IMR-90 (cell line): ENCODE measurements around the gene FAM216B. TPM values are rescaled to one million over a fixed set of nuclear protein-coding genes. Genes with fewer than 3 reads are reported as not detected.

Experiments
- ATAC-seq: fragments of 200-7000 bp; cut with Tn5 transposase; 2 replicates; pipeline ENCODE4 v1.9.1; 2020; ENCODE audit warnings: low read depth, mild to moderate bottlenecking, moderate library complexity
- BruUV-seq: library from RNA; stranded (reverse); fragments of 400-500 nt; replicated peaks from 2 replicates; lab custom pipeline; 2021; lab: Mats Ljungman, UMichigan
- CTCF ChIA-PET: fragments of 300-600 bp; formaldehyde crosslinking; extraction: SDS; loops from one replicate; lab custom pipeline; 2021; ENCODE audit warnings: antibody characterized with exemption; lab: Yijun Ruan, JAX
- POLR2A ChIA-PET: fragments of 300-600 bp; sonication (Branson Sonifier 250); formaldehyde crosslinking; loops from one replicate; lab custom pipeline; 2022; ENCODE audit warnings: antibody characterized with exemption; ENCODE audit not compliant: unreplicated experiment; lab: Charles Lee
- DNase-seq: peaks from one replicate; pipeline ENCODE4 v3.0.0; 2013
- H2AFZ ChIP-seq: replicated peaks from 2 replicates; pipeline ENCODE3; 2013; ENCODE audit warnings: low read length, mild to moderate bottlenecking; ENCODE audit not compliant: poor library complexity
- H2AK5ac ChIP-seq: 2 replicates; pipeline ENCODE4 v1.6.1; 2013; ENCODE audit warnings: low read depth, low read length, inconsistent platforms
- H2AK9ac ChIP-seq: replicated peaks from 2 replicates; pipeline ENCODE3; 2013; ENCODE audit warnings: mild to moderate bottlenecking, low read depth, low read length, moderate library complexity; ENCODE audit not compliant: poor library complexity
- H2BK120ac ChIP-seq: 2 replicates; pipeline ENCODE4 v1.6.1; 2013; ENCODE audit warnings: low read depth, low read length, inconsistent platforms
- H2BK15ac ChIP-seq: 3 replicates; pipeline ENCODE4 v1.6.1; 2013; ENCODE audit warnings: low read depth, low read length, inconsistent platforms
- H2BK20ac ChIP-seq: 2 replicates; pipeline ENCODE4 v1.6.1; 2013; ENCODE audit warnings: low read depth, mild to moderate bottlenecking, inconsistent platforms, low read length, moderate library complexity
- H2BK5ac ChIP-seq: 2 replicates; pipeline ENCODE4 v1.6.1; 2013; ENCODE audit warnings: mild to moderate bottlenecking, low read depth, low read length, inconsistent platforms; ENCODE audit not compliant: poor library complexity, severe bottlenecking
- H3K14ac ChIP-seq: replicated peaks from 2 replicates; pipeline ENCODE4 v1.6.1; 2013; ENCODE audit warnings: low read depth, low read length, inconsistent platforms
- H3K18ac ChIP-seq: 2 replicates; pipeline ENCODE4 v1.6.1; 2013; ENCODE audit warnings: low read depth, low read length, control low read depth
- H3K23ac ChIP-seq: 2 replicates; pipeline ENCODE4 v1.6.1; 2013; ENCODE audit warnings: low read depth, low read length, inconsistent platforms
- H3K27ac ChIP-seq: 2 replicates; pipeline ENCODE4 v1.5.1; 2013; ENCODE audit warnings: mild to moderate bottlenecking, control low read depth, low read length; ENCODE audit not compliant: insufficient read depth
- H3K27me3 ChIP-seq: 2 replicates; pipeline ENCODE4 v1.6.1; 2013; ENCODE audit warnings: low read length; ENCODE audit not compliant: control insufficient read depth, insufficient read depth
- H3K36me3 ChIP-seq: 2 replicates; pipeline ENCODE4 v1.6.1; 2013; ENCODE audit warnings: low read length, mixed read lengths; ENCODE audit not compliant: control insufficient read depth, insufficient read depth
- H3K4ac ChIP-seq: 2 replicates; pipeline ENCODE4 v1.6.1; 2013; ENCODE audit warnings: low read depth, low read length, inconsistent platforms
- H3K4me1 ChIP-seq: 2 replicates; pipeline ENCODE4 v1.6.1; 2013; ENCODE audit warnings: low read length, mixed read lengths; ENCODE audit not compliant: control insufficient read depth, insufficient read depth
- H3K4me2 ChIP-seq: 2 replicates; pipeline ENCODE4 v1.6.1; 2013; ENCODE audit warnings: low read depth, mild to moderate bottlenecking, control low read depth, low read length, moderate library complexity
- H3K4me3 ChIP-seq: 2 replicates; pipeline ENCODE4 v1.5.1; 2013; ENCODE audit warnings: low read depth, mild to moderate bottlenecking, control low read depth, low read length, moderate library complexity; ENCODE audit not compliant: insufficient read depth
- H3K56ac ChIP-seq: 2 replicates; pipeline ENCODE4 v1.6.1; 2013; ENCODE audit warnings: low read length, inconsistent platforms; ENCODE audit not compliant: insufficient read depth; ENCODE audit errors: extremely low read depth
- H3K79me1 ChIP-seq, 2 experiments: 2 replicates each; pipeline ENCODE4 v1.6.1; 2013; ENCODE audit warnings: low read length in 2 of 2, inconsistent platforms in 1 of 2, low read depth in 1 of 2
- H3K9ac ChIP-seq: 2 replicates; pipeline ENCODE4 v1.6.1; 2013; ENCODE audit warnings: low read depth, low read length, control low read depth
- H3K9me1 ChIP-seq: 2 replicates; pipeline ENCODE4 v1.6.1; 2013; ENCODE audit warnings: low read length, inconsistent platforms; ENCODE audit not compliant: insufficient read depth
- H3K9me3 ChIP-seq: 2 replicates; pipeline ENCODE4 v1.6.1; 2013; ENCODE audit warnings: low read length; ENCODE audit not compliant: control insufficient read depth, insufficient read depth
- H4K20me1 ChIP-seq: 2 replicates; pipeline ENCODE4 v1.6.1; 2013; ENCODE audit warnings: low read length, inconsistent platforms; ENCODE audit not compliant: insufficient read depth
- H4K5ac ChIP-seq: 2 replicates; pipeline ENCODE4 v1.6.1; 2013; ENCODE audit warnings: mild to moderate bottlenecking, low read depth, low read length, control low read depth
- H4K8ac ChIP-seq, 2 experiments: 2 replicates each; pipeline ENCODE4 v1.6.1; 2013; ENCODE audit warnings: low read depth in 2 of 2, low read length in 2 of 2, control low read depth in 1 of 2, inconsistent platforms in 1 of 2
- H4K91ac ChIP-seq: 2 replicates; pipeline ENCODE4 v1.6.1; 2013; ENCODE audit warnings: low read depth, low read length, inconsistent platforms; ENCODE audit not compliant: insufficient read depth
- BHLHE40 ChIP-seq: fragments of 150-350 bp; IDR thresholded peaks from 2 replicates; pipeline ENCODE4 v1.6.1; 2016; ENCODE audit warnings: mild to moderate bottlenecking, low read depth, low read length
- CEBPB ChIP-seq: IDR thresholded peaks from 2 replicates; pipeline ENCODE4 v1.6.1; 2012; ENCODE audit warnings: low read depth, low read length, improper control_type of control experiment
- FOS ChIP-seq: fragments of 150-350 bp; IDR thresholded peaks from 2 replicates; pipeline ENCODE4 v1.6.1; 2016; ENCODE audit warnings: low read depth, low read length
- MAFK ChIP-seq: IDR thresholded peaks from 2 replicates; pipeline ENCODE4 v1.6.1; 2012; ENCODE audit warnings: low read depth, low read length, improper control_type of control experiment
- MAZ ChIP-seq: IDR thresholded peaks from 2 replicates; pipeline ENCODE4 v1.6.1; 2012; ENCODE audit warnings: low read depth, mild to moderate bottlenecking, low read length, improper control_type of control experiment, moderate library complexity, borderline replicate concordance
- NFE2L2 ChIP-seq: fragments of 150-350 bp; IDR thresholded peaks from 2 replicates; pipeline ENCODE4 v1.6.1; 2016; ENCODE audit warnings: low read depth, mild to moderate bottlenecking, low read length
- RCOR1 ChIP-seq: IDR thresholded peaks from 2 replicates; pipeline ENCODE4 v1.6.1; 2012; ENCODE audit warnings: mild to moderate bottlenecking, low read length, improper control_type of control experiment; ENCODE audit not compliant: insufficient replicate concordance
- SMC3 ChIP-seq: fragments of 150-350 bp; IDR thresholded peaks from 2 replicates; pipeline ENCODE4 v1.6.1; 2016; ENCODE audit warnings: low read depth, mild to moderate bottlenecking, antibody characterized with exemption, low read length, moderate library complexity
- dilution Hi-C: fragments of 300-500 bp; cut with HindIII; formaldehyde crosslinking; loops from one replicate; pipeline ENCODE4 v1.14.3; 2018; ENCODE audit warnings: low sequenced_read_pairs; ENCODE audit not compliant: unreplicated experiment
- in situ Hi-C: fragments of 300-500 bp; cut with MboI; formaldehyde crosslinking; loops from 3 replicates; pipeline ENCODE4 v1.14.3; 2019; ENCODE audit warnings: low sequenced_read_pairs, inconsistent platforms, mixed read lengths
- intact Hi-C: fragments of 100-400 bp; cut with micrococcal nuclease; formaldehyde crosslinking; loops from 2 replicates; pipeline ENCODE4 v1.10.0; 2022
- polyA plus RNA-seq, 3 experiments: library from polyadenylated mRNA; depleted of rRNA; stranded (reverse); fragments of >200 nt; gene quantifications; 2 replicates each; pipeline ENCODE4 v1.2.3, GENCODE V29; 2012; ENCODE audit warnings: low replicate concordance in 1 of 3
- total RNA-seq: library from RNA; depleted of rRNA; stranded (reverse); fragments of >200 nt; gene quantifications from 2 replicates; pipeline ENCODE4 v1.2.3, GENCODE V29; 2012
- TF ChIP-seq, protein P1 (sequence below): fragments of 150-350 bp; IDR thresholded peaks from 2 replicates; pipeline ENCODE4 v1.6.1; 2016; ENCODE audit warnings: low read depth, mild to moderate bottlenecking, low read length, moderate library complexity, borderline replicate concordance

FAM216B gene
- total and polyA plus RNA-seq, 2 of the 4 experiments (the other 2 are of a cell fraction) = not detected

DNA sequence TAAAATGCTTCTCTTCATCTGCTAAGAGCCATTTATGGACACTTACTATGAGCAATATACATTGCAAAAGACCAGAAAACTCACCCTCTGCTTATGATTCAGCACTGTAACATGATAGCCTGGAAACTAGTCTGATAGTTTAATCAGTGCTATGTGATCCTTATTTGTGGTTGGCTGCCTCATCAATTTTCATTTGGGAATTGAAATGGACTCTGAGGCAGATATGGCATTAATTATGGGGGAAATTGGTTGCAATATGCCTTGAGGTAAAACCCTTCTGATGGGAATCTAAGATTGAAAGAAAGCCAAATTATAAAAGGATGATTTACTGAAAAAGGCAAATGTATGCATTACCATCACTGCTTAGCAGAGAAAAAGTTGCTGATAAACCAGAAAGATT lies 33.5 kb downstream of the FAM216B start:
- ATAC-seq = peak; percentile 93
- H3K9me1 ChIP-seq = peaks cover 6% of the 10 kb centered on the region; the same call in 1 of the 2 replicates
- in situ Hi-C loops = no loop called here

More for the DNA sequence above, 33.5 kb downstream of the FAM216B start:
- Histone ChIP-seq H3K56ac (no peak overlapping the region), H3K27ac (no peak overlapping the region), H3K79me1 (no peaks in the 10 kb centered on the region), H3K4ac (no peak overlapping the region; the same call in 1 of the 2 replicates), H2BK20ac (0 out of 2 replicates have a peak overlapping the region, but pooled peaks have one; percentile 1), H4K91ac (no peak overlapping the region), H3K18ac (no peak overlapping the region), H4K5ac (no peak overlapping the region), H4K20me1 (no peaks in the 10 kb centered on the region), H3K9me3 (no peaks in the 10 kb centered on the region), H3K9ac (no peak overlapping the region), H4K8ac (no peak overlapping the region), H3K23ac (no peak overlapping the region), H3K4me1 (peaks cover 14% of the 10 kb centered on the region), H2AFZ (no peak overlapping the region), H2BK120ac (no peak overlapping the region), H3K36me3 (no peaks in the 10 kb centered on the region), H3K4me3 (no peak overlapping the region), H2AK5ac (no peak overlapping the region), H3K27me3 (no peaks in the 10 kb centered on the region), H2BK15ac (no peak overlapping the region), H2AK9ac (no peak overlapping the region), H3K14ac (no peak overlapping the region), H2BK5ac (peak overlapping the region; percentile 16), H3K4me2 (peak overlapping the region; percentile 67; the same call in 1 of the 2 replicates)
- ChIA-PET POLR2A (no interaction called here), CTCF (no interaction called here)
- TF ChIP-seq FOS (peak; percentile 93), RCOR1 (no peak), MAZ (no peak), SMC3 (no peak), CEBPB (peak; percentile 97), NFE2L2 (0 out of 2 replicates have a peak, but pooled peaks have one; percentile 48), MAFK (peak; percentile 30; the same call in 1 of the 2 replicates), BHLHE40 (peak; percentile 37; the same call in 1 of the 2 replicates)
- TF ChIP-seq, protein P1, sequence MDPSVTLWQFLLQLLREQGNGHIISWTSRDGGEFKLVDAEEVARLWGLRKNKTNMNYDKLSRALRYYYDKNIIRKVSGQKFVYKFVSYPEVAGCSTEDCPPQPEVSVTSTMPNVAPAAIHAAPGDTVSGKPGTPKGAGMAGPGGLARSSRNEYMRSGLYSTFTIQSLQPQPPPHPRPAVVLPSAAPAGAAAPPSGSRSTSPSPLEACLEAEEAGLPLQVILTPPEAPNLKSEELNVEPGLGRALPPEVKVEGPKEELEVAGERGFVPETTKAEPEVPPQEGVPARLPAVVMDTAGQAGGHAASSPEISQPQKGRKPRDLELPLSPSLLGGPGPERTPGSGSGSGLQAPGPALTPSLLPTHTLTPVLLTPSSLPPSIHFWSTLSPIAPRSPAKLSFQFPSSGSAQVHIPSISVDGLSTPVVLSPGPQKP = no peak
- intact Hi-C loops (no loop called here), dilution Hi-C loops (no loop called here)
- no TSS peak for BruUV-seq
- peak; percentile 94 for DNase-seq
